GM12872 (cell line): Measurements from ENCODE around the gene MMP24OS.

Source experiments
- CTCF ChIP-seq: IDR thresholded peaks from 3 replicates; pipeline ENCODE4 v1.5.1; 2011; ENCODE audit warnings: low read depth, mild to moderate bottlenecking, low read length, moderate library complexity; ENCODE audit not compliant: insufficient read depth

MMP24OS gene

GRCh38 chr20:35311822-35312221 is 33.9 kb upstream of the MMP24OS start:
- TF ChIP-seq CTCF: no peak

- TF ChIP-seq CTCF: no peak
These were observed 33.5 kb upstream of the MMP24OS start for GRCh38 chr20:35311409-35311808.

GRCh38 chr20:35307666-35308653 is 30.0 kb upstream of the MMP24OS start:
- no peak for TF ChIP-seq CTCF

GRCh38 chr20:35306931-35307517 is 29.1 kb upstream of the MMP24OS start:
- peak; percentile 62 for TF ChIP-seq CTCF

- no peak for TF ChIP-seq CTCF
These were observed 28.0 kb upstream of the MMP24OS start for GRCh38 chr20:35305682-35306556.

GRCh38 chr20:35304956-35305355 is 27.0 kb upstream of the MMP24OS start:
- TF ChIP-seq CTCF: no peak

- peak; percentile 95 for TF ChIP-seq CTCF
These were observed 26.0 kb upstream of the MMP24OS start for GRCh38 chr20:35303735-35304491.
